WTC11 (cell line): ENCODE results near the gene GOLGA8S.
"Not testable (repeated sequence)": the region's sequence is repeated elsewhere in the genome, so short reads cannot be mapped to it uniquely, and the experiment has no call there.

Experiments used
- ATF1 ChIP-seq: sonication (generic); formaldehyde crosslinking; IDR thresholded peaks from 2 replicates; pipeline ENCODE4 v1.8.1; 2023; ENCODE audit warnings: mild to moderate bottlenecking, moderate library complexity, missing genetic modification reagents
- CREB1 ChIP-seq: sonication (generic); formaldehyde crosslinking; IDR thresholded peaks from 2 replicates; pipeline ENCODE4 v1.8.0; 2023; ENCODE audit warnings: mild to moderate bottlenecking, missing genetic modification reagents
- CREM ChIP-seq: sonication (generic); formaldehyde crosslinking; IDR thresholded peaks from 2 replicates; pipeline ENCODE4 v1.8.1; 2022; ENCODE audit warnings: mild to moderate bottlenecking, missing genetic modification reagents, moderate library complexity
- JUN ChIP-seq: sonication (generic); formaldehyde crosslinking; IDR thresholded peaks from 2 replicates; pipeline ENCODE4 v1.8.0; 2023; ENCODE audit warnings: mild to moderate bottlenecking, missing genetic modification reagents
- NFE2L1 ChIP-seq: sonication (generic); formaldehyde crosslinking; IDR thresholded peaks from 2 replicates; pipeline ENCODE4 v1.8.1; 2023; ENCODE audit warnings: missing genetic modification reagents
- ZBTB21 ChIP-seq: sonication (generic); formaldehyde crosslinking; IDR thresholded peaks from 2 replicates; pipeline ENCODE4 v1.8.1; 2023; ENCODE audit warnings: mild to moderate bottlenecking, missing genetic modification reagents, borderline replicate concordance
- TF ChIP-seq, protein P1 (sequence below): fragments of 200-600 bp; IDR thresholded peaks from 2 replicates; pipeline ENCODE4 v1.8.0; 2022; ENCODE audit warnings: antibody characterized with exemption
- TF ChIP-seq, protein P2 (sequence below): sonication (generic); formaldehyde crosslinking; conservative IDR thresholded peaks from 2 replicates; pipeline ENCODE4 v1.8.1; 2022; ENCODE audit warnings: mild to moderate bottlenecking, missing genetic modification reagents
- TF ChIP-seq, protein P3 (sequence below): sonication (generic); formaldehyde crosslinking; IDR thresholded peaks from 2 replicates; pipeline ENCODE4 v1.8.1; 2022; ENCODE audit warnings: low read depth, missing genetic modification reagents, borderline replicate concordance
- TF ChIP-seq, protein P4 (sequence below): sonication (generic); formaldehyde crosslinking; IDR thresholded peaks from 2 replicates; pipeline ENCODE4 v1.8.0; 2022; ENCODE audit warnings: mild to moderate bottlenecking, missing genetic modification reagents

DNA sequence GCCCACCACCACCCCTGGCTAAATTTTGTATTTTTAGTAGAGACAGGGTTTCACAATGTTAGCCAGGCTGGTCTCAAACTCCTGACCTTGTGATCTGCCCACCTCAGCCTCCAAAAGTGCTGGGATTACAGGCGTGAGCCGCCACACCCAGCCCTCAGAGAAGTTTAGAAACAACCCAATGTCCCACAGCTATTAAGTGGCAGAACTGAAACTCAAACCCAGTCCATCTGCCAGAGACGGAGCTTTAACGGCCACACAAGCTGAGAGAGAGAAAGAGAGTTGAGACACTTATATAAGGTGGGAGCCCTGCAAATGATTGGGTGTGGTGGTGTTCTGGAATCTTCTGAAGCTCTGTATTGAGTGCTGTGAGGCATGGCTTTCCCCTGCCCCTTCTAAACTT is 43.8 kb downstream of the GOLGA8S start:
- TF ChIP-seq, protein P1, sequence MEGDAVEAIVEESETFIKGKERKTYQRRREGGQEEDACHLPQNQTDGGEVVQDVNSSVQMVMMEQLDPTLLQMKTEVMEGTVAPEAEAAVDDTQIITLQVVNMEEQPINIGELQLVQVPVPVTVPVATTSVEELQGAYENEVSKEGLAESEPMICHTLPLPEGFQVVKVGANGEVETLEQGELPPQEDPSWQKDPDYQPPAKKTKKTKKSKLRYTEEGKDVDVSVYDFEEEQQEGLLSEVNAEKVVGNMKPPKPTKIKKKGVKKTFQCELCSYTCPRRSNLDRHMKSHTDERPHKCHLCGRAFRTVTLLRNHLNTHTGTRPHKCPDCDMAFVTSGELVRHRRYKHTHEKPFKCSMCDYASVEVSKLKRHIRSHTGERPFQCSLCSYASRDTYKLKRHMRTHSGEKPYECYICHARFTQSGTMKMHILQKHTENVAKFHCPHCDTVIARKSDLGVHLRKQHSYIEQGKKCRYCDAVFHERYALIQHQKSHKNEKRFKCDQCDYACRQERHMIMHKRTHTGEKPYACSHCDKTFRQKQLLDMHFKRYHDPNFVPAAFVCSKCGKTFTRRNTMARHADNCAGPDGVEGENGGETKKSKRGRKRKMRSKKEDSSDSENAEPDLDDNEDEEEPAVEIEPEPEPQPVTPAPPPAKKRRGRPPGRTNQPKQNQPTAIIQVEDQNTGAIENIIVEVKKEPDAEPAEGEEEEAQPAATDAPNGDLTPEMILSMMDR = not testable (repeated sequence)
- TF ChIP-seq, protein P2, sequence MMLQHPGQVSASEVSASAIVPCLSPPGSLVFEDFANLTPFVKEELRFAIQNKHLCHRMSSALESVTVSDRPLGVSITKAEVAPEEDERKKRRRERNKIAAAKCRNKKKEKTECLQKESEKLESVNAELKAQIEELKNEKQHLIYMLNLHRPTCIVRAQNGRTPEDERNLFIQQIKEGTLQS = not testable (repeated sequence)
- TF ChIP-seq ATF1; ZBTB21 (CRISPR knock-in tag); JUN (CRISPR knock-in tag); CREB1 (CRISPR knock-in tag); NFE2L1 (CRISPR knock-in tag); CREM (CRISPR knock-in tag): not testable (repeated sequence)
- TF ChIP-seq, protein P3, sequence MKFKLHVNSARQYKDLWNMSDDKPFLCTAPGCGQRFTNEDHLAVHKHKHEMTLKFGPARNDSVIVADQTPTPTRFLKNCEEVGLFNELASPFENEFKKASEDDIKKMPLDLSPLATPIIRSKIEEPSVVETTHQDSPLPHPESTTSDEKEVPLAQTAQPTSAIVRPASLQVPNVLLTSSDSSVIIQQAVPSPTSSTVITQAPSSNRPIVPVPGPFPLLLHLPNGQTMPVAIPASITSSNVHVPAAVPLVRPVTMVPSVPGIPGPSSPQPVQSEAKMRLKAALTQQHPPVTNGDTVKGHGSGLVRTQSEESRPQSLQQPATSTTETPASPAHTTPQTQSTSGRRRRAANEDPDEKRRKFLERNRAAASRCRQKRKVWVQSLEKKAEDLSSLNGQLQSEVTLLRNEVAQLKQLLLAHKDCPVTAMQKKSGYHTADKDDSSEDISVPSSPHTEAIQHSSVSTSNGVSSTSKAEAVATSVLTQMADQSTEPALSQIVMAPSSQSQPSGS (CRISPR knock-in tag) = not testable (repeated sequence)
- TF ChIP-seq, protein P4, sequence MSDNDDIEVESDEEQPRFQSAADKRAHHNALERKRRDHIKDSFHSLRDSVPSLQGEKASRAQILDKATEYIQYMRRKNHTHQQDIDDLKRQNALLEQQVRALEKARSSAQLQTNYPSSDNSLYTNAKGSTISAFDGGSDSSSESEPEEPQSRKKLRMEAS (CRISPR knock-in tag) = not testable (repeated sequence)
